Measurements from ENCODE around the gene TOR1A.
"Not testable (repeated sequence)": the region's sequence is repeated elsewhere in the genome, so short reads cannot be mapped to it uniquely, and the experiment has no call there.

DNA sequence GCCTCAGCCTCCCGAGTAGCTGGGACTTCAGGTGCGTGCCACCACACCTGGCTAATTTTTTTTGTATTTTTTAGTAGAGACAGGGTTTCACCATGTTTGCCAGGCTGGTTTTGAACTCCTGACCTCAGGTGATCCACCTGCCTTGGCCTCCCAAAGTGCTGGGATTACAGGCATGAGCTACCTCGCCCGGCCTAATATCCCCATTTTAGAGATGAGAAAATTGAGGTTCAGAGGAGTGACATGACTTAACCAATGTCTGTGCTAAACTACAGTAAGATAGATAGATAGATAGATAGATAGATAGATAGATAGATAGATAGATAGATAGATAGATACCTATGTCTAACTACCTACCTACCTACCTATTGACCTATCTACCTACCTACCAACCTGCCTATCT, 47.8 kb downstream of the TOR1A start:
- TF ChIP-seq POLR2AphosphoS5 (IDR thresholded peaks at IDR 0.05; ENCODE audit: borderline replicate concordance, low read depth, low read length); EZH2 (IDR thresholded peaks at IDR 0.05); FOXP2 (optimal IDR thresholded peaks at IDR 0.05; ENCODE audit: control extremely low read depth, extremely low read length, insufficient read depth): not testable (repeated sequence)

All from SK-N-MC (cell line).